Neural cell (in vitro differentiated cells): ENCODE measurements around the gene ADCY1. TPM values are rescaled to one million over a fixed set of nuclear protein-coding genes. Genes with fewer than 3 reads are reported as not detected.

ENCODE experiments used
- H2AFZ ChIP-seq: fragments of 200-600, 300-800 bp; sonication (generic), shearing (Covaris generic); 2 replicates; pipeline ENCODE4 v1.6.0; 2014; ENCODE audit warnings: low read depth, mild to moderate bottlenecking, antibody characterized with exemption, low read length, moderate library complexity
- H3F3A ChIP-seq: fragments of 200-600 bp; shearing (Covaris generic); 2 replicates; pipeline ENCODE4 v1.6.1; 2016; ENCODE audit warnings: mild to moderate bottlenecking, moderate library complexity, mixed read lengths, antibody characterized with exemption, low read length; ENCODE audit not compliant: insufficient read depth, poor library complexity, severe bottlenecking
- H3K27ac ChIP-seq: fragments of 200-600, 300-800 bp; sonication (generic), shearing (Covaris generic); 2 replicates; pipeline ENCODE4 v1.5.1; 2014; ENCODE audit warnings: mild to moderate bottlenecking, low read length, moderate library complexity
- H3K27me3 ChIP-seq: fragments of 300-800, 200-600 bp; sonication (generic), shearing (Covaris generic); 2 replicates; pipeline ENCODE4 v1.6.0; 2014; ENCODE audit warnings: mild to moderate bottlenecking, low read depth, low read length, moderate library complexity; ENCODE audit not compliant: insufficient read depth
- H3K36me3 ChIP-seq: fragments of 300-800, 200-600 bp; sonication (generic), shearing (Covaris generic); 2 replicates; pipeline ENCODE4 v1.5.1; 2014; ENCODE audit warnings: mild to moderate bottlenecking, antibody characterized with exemption, low read length, moderate library complexity; ENCODE audit not compliant: insufficient read depth
- H3K4me2 ChIP-seq: fragments of 300-800, 200-600 bp; sonication (generic), shearing (Covaris generic); 2 replicates; pipeline ENCODE4 v1.6.0; 2014; ENCODE audit warnings: mild to moderate bottlenecking, low read length
- H3K4me3 ChIP-seq: fragments of 300-800, 200-600 bp; sonication (generic), shearing (Covaris generic); 2 replicates; pipeline ENCODE4 v1.5.1; 2014; ENCODE audit warnings: mild to moderate bottlenecking, low read length, moderate library complexity
- H3K79me2 ChIP-seq: fragments of 200-600 bp; shearing (Covaris generic); replicated peaks from 2 replicates; pipeline ENCODE4 v1.6.0; 2014; ENCODE audit warnings: mild to moderate bottlenecking, low read length, moderate library complexity; ENCODE audit not compliant: insufficient read depth
- H3K9ac ChIP-seq: fragments of 300-800, 200-600 bp; sonication (generic), shearing (Covaris generic); 2 replicates; pipeline ENCODE4 v1.6.1; 2016; ENCODE audit warnings: mild to moderate bottlenecking, low read length, mixed read lengths
- H3K9me2 ChIP-seq: fragments of 200-600 bp; shearing (Covaris generic); 2 replicates; pipeline ENCODE4 v1.6.1; 2016; ENCODE audit warnings: mild to moderate bottlenecking, low read length, mixed read lengths; ENCODE audit not compliant: insufficient read depth
- H3K9me3 ChIP-seq: fragments of 200-600, 300-800 bp; sonication (generic), shearing (Covaris generic); 2 replicates; pipeline ENCODE4 v1.6.1; 2016; ENCODE audit warnings: mild to moderate bottlenecking, mixed run types, low read length, moderate library complexity, mixed read lengths
- H4K20me1 ChIP-seq: fragments of 200-600 bp; shearing (Covaris generic); 2 replicates; pipeline ENCODE4 v1.6.1; 2016; ENCODE audit warnings: mild to moderate bottlenecking, mixed run types; ENCODE audit not compliant: insufficient read depth
- EP300 ChIP-seq: fragments of 450-650 bp; conservative IDR thresholded peaks from 2 replicates; pipeline ENCODE4 v1.6.1; 2014; ENCODE audit warnings: antibody characterized with exemption, mild to moderate bottlenecking, moderate library complexity; ENCODE audit not compliant: poor library complexity, severe bottlenecking
- EZH2 ChIP-seq: fragments of 200-600, 300-800 bp; shearing (Covaris generic), sonication (generic); IDR thresholded peaks from 2 replicates; pipeline ENCODE4 v1.6.1; 2014; ENCODE audit warnings: antibody characterized with exemption, low read length, borderline replicate concordance, mild to moderate bottlenecking; ENCODE audit not compliant: insufficient read depth, poor library complexity, severe bottlenecking
- MXI1 ChIP-seq: fragments of 450-650 bp; conservative IDR thresholded peaks from 2 replicates; pipeline ENCODE4 v1.6.1; 2014; ENCODE audit warnings: antibody characterized with exemption, mild to moderate bottlenecking; ENCODE audit not compliant: poor library complexity, severe bottlenecking
- POLR2AphosphoS5 ChIP-seq: IDR thresholded peaks from 2 replicates; pipeline ENCODE4 v1.6.1; 2012
- RAD21 ChIP-seq: fragments of 450-650 bp; conservative IDR thresholded peaks from 2 replicates; pipeline ENCODE4 v1.6.1; 2014; ENCODE audit warnings: antibody characterized with exemption, mild to moderate bottlenecking, moderate library complexity
- SMC3 ChIP-seq: fragments of 450-650 bp; conservative IDR thresholded peaks from 2 replicates; pipeline ENCODE4 v1.6.1; 2014; ENCODE audit warnings: antibody characterized with exemption, mild to moderate bottlenecking, moderate library complexity; ENCODE audit not compliant: poor library complexity
- TAF1 ChIP-seq: IDR thresholded peaks from 2 replicates; pipeline ENCODE4 v1.6.1; 2012; ENCODE audit warnings: low read depth
- polyA plus RNA-seq: library from polyadenylated mRNA; depleted of rRNA; stranded (reverse); fragments of >200 nt; gene quantifications from 2 replicates; pipeline ENCODE4 v1.2.3, GENCODE V29; 2014
- TF ChIP-seq, protein P1 (sequence below): IDR thresholded peaks from 2 replicates; pipeline ENCODE4 v1.6.1; 2012; ENCODE audit warnings: borderline replicate concordance
- TF ChIP-seq, protein P2 (sequence below): fragments of 450-650 bp; IDR thresholded peaks from 2 replicates; pipeline ENCODE4 v1.5.1; 2014; ENCODE audit warnings: antibody characterized with exemption, mild to moderate bottlenecking, moderate library complexity; ENCODE audit not compliant: poor library complexity, severe bottlenecking

ADCY1 gene
- polyA plus RNA-seq, 1 donor from 2014 or later: 14.8 TPM

DNA sequence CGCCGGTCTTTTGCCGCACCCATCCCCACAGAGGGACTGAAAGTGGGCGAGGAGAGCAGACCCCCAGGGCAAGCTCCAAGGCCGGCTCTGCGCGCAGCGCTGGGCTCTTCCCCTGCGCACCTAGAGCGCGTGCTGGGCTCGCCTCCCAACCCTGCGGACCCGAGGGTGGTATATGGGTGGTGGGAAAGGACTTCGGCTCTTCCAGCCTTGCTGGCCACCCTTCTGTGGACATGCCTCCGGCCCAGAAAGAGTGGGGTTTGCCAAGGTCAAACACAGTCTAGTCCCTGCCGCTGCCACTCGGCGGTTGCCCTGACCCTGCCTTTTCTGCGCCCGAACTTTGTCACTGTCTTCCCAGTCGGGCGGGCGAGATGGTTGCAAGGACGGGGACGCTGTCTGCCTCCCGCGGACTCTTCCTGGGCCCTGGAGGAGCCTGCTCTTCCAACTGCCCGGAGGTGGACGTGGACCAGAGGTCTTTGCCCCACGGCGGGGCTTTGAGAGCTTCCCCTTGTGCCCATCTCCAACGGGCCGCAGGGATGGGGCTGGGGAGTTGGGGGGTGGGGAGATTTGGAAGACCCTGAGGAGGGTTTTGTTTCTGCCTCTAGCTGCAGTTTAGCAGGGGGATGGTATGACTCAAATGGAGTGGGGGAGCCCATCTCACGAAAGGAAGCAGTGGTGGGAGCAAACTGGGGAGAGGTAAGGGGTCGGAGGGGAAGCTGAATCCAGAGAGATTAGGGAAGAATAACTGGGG, 1.5 kb downstream of the ADCY1 start:
- TF ChIP-seq, protein P1, sequence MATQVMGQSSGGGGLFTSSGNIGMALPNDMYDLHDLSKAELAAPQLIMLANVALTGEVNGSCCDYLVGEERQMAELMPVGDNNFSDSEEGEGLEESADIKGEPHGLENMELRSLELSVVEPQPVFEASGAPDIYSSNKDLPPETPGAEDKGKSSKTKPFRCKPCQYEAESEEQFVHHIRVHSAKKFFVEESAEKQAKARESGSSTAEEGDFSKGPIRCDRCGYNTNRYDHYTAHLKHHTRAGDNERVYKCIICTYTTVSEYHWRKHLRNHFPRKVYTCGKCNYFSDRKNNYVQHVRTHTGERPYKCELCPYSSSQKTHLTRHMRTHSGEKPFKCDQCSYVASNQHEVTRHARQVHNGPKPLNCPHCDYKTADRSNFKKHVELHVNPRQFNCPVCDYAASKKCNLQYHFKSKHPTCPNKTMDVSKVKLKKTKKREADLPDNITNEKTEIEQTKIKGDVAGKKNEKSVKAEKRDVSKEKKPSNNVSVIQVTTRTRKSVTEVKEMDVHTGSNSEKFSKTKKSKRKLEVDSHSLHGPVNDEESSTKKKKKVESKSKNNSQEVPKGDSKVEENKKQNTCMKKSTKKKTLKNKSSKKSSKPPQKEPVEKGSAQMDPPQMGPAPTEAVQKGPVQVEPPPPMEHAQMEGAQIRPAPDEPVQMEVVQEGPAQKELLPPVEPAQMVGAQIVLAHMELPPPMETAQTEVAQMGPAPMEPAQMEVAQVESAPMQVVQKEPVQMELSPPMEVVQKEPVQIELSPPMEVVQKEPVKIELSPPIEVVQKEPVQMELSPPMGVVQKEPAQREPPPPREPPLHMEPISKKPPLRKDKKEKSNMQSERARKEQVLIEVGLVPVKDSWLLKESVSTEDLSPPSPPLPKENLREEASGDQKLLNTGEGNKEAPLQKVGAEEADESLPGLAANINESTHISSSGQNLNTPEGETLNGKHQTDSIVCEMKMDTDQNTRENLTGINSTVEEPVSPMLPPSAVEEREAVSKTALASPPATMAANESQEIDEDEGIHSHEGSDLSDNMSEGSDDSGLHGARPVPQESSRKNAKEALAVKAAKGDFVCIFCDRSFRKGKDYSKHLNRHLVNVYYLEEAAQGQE: no peak
- no peak for TF ChIP-seq RAD21
- no peak for TF ChIP-seq POLR2AphosphoS5
- TF ChIP-seq EP300: no peak
- TF ChIP-seq, protein P2, sequence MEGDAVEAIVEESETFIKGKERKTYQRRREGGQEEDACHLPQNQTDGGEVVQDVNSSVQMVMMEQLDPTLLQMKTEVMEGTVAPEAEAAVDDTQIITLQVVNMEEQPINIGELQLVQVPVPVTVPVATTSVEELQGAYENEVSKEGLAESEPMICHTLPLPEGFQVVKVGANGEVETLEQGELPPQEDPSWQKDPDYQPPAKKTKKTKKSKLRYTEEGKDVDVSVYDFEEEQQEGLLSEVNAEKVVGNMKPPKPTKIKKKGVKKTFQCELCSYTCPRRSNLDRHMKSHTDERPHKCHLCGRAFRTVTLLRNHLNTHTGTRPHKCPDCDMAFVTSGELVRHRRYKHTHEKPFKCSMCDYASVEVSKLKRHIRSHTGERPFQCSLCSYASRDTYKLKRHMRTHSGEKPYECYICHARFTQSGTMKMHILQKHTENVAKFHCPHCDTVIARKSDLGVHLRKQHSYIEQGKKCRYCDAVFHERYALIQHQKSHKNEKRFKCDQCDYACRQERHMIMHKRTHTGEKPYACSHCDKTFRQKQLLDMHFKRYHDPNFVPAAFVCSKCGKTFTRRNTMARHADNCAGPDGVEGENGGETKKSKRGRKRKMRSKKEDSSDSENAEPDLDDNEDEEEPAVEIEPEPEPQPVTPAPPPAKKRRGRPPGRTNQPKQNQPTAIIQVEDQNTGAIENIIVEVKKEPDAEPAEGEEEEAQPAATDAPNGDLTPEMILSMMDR: no peak
- no peak for TF ChIP-seq TAF1
- no peak for TF ChIP-seq MXI1
- TF ChIP-seq EZH2: no peak
- no peak for TF ChIP-seq SMC3
- Histone ChIP-seq H3K27ac (no peak overlapping the region), H3K9ac (peak overlapping the region; percentile 71), H2AFZ (no peak overlapping the region), H3K27me3 (peaks cover 22% of the 10 kb centered on the region), H4K20me1 (no peaks in the 10 kb centered on the region), H3F3A (no peaks in the 10 kb centered on the region), H3K9me3 (no peaks in the 10 kb centered on the region), H3K36me3 (no peaks in the 10 kb centered on the region), H3K4me2 (peak overlapping the region; percentile 91), H3K4me3 (peak overlapping the region; percentile 97), H3K9me2 (no peaks in the 10 kb centered on the region), H3K79me2 (no peaks in the 10 kb centered on the region)

DNA sequence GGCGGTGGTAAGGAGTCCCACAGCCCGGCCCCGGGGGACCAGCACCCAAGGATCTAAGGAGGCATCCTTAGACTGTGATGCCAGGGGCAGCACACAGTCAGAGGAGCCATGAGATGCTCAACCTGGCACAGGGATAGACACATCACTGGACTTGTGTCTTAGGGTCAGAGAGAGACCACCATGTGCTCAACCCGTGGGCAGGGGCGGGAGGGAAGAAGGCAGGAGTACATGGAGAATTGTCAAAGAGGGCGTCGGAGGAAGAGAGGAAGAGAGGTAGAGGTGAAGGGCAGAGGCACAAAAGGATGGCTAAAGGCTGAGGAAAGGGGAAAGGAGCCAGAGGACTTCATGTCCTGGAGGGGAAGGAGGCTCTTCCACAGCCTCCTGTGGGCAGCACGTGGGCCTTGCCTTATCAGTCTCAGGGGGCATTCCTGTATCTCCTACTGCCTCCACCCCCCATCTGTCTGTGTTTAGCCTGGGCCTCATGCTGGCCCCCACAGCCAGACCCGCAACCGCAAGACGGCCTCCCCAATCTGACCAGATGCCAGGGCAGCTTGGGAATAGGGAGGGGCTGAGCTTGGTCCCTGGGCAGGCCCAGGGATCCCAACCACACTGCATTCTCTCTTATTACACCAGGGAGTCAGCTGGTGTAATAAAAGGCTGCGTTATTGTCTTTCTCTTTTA, 2.2 kb downstream of the ADCY1 start:
- peaks cover 22% of the 10 kb centered on the region for H3K27me3 ChIP-seq
- H3K79me2 ChIP-seq: no peaks in the 10 kb centered on the region
- H3K9ac ChIP-seq: no peak overlapping the region
- H2AFZ ChIP-seq: no peak overlapping the region
- peak overlapping the region; percentile 97 for H3K4me3 ChIP-seq
- no peaks in the 10 kb centered on the region for H3K9me3 ChIP-seq
- H3K9me2 ChIP-seq: no peaks in the 10 kb centered on the region
- H3F3A ChIP-seq: no peaks in the 10 kb centered on the region
- no peak overlapping the region for H3K27ac ChIP-seq
- no peaks in the 10 kb centered on the region for H3K36me3 ChIP-seq
- TF ChIP-seq, protein P2: no peak
- no peak for TF ChIP-seq SMC3
- TF ChIP-seq RAD21: no peak
- no peak for TF ChIP-seq EZH2
- no peak for TF ChIP-seq EP300
- TF ChIP-seq, protein P1: no peak
- H4K20me1 ChIP-seq: no peaks in the 10 kb centered on the region
- H3K4me2 ChIP-seq: peak overlapping the region; percentile 91
